CD4-positive, alpha-beta T cell (primary cell): ENCODE results near the gene PILRA. TPM values are rescaled to one million over a fixed set of nuclear protein-coding genes. Genes with fewer than 3 reads are reported as not detected.
"Not testable (repeated sequence)": the region's sequence is repeated elsewhere in the genome, so short reads cannot be mapped to it uniquely, and the experiment has no call there.

Experiments
- ATAC-seq: fragments of 200-7000 bp; cut with Tn5 transposase; one replicate; pipeline ENCODE4 v1.10.0; 2022; ENCODE audit warnings: mild to moderate bottlenecking; ENCODE audit not compliant: poor library complexity
- CTCF ChIA-PET: fragments of 350-600 bp; sonication (Branson Sonifier 250); formaldehyde crosslinking; loops from one replicate; lab custom pipeline; 2021; ENCODE audit warnings: antibody characterized with exemption, inconsistent platforms; lab: Charles Lee
- POLR2A ChIA-PET: fragments of 350-600 bp; sonication (Branson Sonifier 250); formaldehyde crosslinking; loops from one replicate; lab custom pipeline; 2021; ENCODE audit warnings: antibody characterized with exemption, inconsistent platforms; lab: Charles Lee
- DNase-seq, 14 experiments: peaks; one replicate each; pipeline ENCODE4 v3.0.0-alpha.2; 2013 to 2020; ENCODE audit warnings: mixed read lengths in 2 of 14
- H3K27ac ChIP-seq, 2 donors: one replicate each; pipeline versions ENCODE4 v1.5.1 to v1.7.0; 2013; ENCODE audit warnings: low read length in 2 of 2, low read depth in 1 of 2, mild to moderate bottlenecking in 1 of 2
- H3K27me3 ChIP-seq, 2 experiments: 1 replicate in 1 of 2; 2 replicates in 1 of 2; pipeline versions ENCODE4 v1.6.1 to v1.7.0; 2013; ENCODE audit warnings: low read length in 2 of 2, control low read depth in 1 of 2, mild to moderate bottlenecking in 1 of 2, moderate library complexity in 1 of 2; ENCODE audit not compliant: insufficient read depth in 2 of 2, control insufficient read depth in 1 of 2
- H3K36me3 ChIP-seq: one replicate; pipeline ENCODE4 v1.6.1; 2013; ENCODE audit warnings: low read length, control low read depth; ENCODE audit not compliant: insufficient read depth
- H3K4me1 ChIP-seq: one replicate; pipeline ENCODE4 v1.6.1; 2013; ENCODE audit warnings: low read length, control low read depth; ENCODE audit not compliant: insufficient read depth
- H3K4me3 ChIP-seq: one replicate; pipeline ENCODE4 v1.5.1; 2013; ENCODE audit warnings: mild to moderate bottlenecking, low read length, moderate library complexity
- H3K9me3 ChIP-seq, 2 experiments: 1 replicate in 1 of 2; 2 replicates in 1 of 2; pipeline versions ENCODE4 v1.6.1 to v1.7.0; 2013; ENCODE audit warnings: low read length in 2 of 2, mild to moderate bottlenecking in 2 of 2, control low read depth in 1 of 2, moderate library complexity in 1 of 2; ENCODE audit not compliant: control insufficient read depth in 1 of 2, insufficient read depth in 1 of 2
- H3K27ac Mint-ChIP-seq: one replicate; pipeline ENCODE4 v1.8.0; 2020; ENCODE audit warnings: mixed read lengths
- H3K27me3 Mint-ChIP-seq: one replicate; pipeline ENCODE4 v1.8.0; 2021; ENCODE audit warnings: mixed read lengths
- H3K36me3 Mint-ChIP-seq: one replicate; pipeline ENCODE4 v1.8.0; 2021; ENCODE audit warnings: low read depth, mixed read lengths
- H3K4me1 Mint-ChIP-seq: one replicate; pipeline ENCODE4 v1.8.0; 2021; ENCODE audit warnings: low read depth, mixed read lengths
- H3K4me3 Mint-ChIP-seq: one replicate; pipeline ENCODE4 v1.8.0; 2020; ENCODE audit warnings: mild to moderate bottlenecking, mixed read lengths
- H3K9me3 Mint-ChIP-seq: one replicate; pipeline ENCODE4 v1.8.0; 2020; ENCODE audit warnings: mixed read lengths
- intact Hi-C, 2 experiments: fragments of 100-400 bp; cut with DNase I in 1 of 2; cut with micrococcal nuclease in 1 of 2; formaldehyde crosslinking; loops; one replicate each; pipeline versions ENCODE4 v1.15.1 to v1.9.0; 2023 to 2025; cut with DNase I, micrococcal nuclease
- polyA plus RNA-seq, 2 donors: library from polyadenylated mRNA; unstranded; fragments of 120-200 nt; gene quantifications; one replicate each; pipeline ENCODE4 v1.2.1, GENCODE V29; 2013
- total RNA-seq, 174 experiments: library from RNA in 2 of 174; stranded (reverse) in 2 of 174; gene quantifications; one replicate each; pipeline ENCODE4 v1.2.3 and lab custom pipeline; 2021 to 2026
- TF ChIP-seq, protein P1 (sequence below): fragments of 200-600 bp; IDR thresholded peaks from one replicate; pipeline ENCODE4 v1.8.0; 2022; ENCODE audit warnings: antibody characterized with exemption, mild to moderate bottlenecking

Gene PILRA
- total RNA-seq (1 to 10 TPM; 4.6 to 5.3 TPM), total RNA-seq (lab: John Stamatoyannopoulos, UW) (0.05 to 5.3 (median 0.93) reads per million in 172 experiments)
- 23.6 TPM for polyA plus RNA-seq (2013, experiment 1 of 2)
- polyA plus RNA-seq (2013, experiment 2 of 2) = 18.3 TPM

DNA sequence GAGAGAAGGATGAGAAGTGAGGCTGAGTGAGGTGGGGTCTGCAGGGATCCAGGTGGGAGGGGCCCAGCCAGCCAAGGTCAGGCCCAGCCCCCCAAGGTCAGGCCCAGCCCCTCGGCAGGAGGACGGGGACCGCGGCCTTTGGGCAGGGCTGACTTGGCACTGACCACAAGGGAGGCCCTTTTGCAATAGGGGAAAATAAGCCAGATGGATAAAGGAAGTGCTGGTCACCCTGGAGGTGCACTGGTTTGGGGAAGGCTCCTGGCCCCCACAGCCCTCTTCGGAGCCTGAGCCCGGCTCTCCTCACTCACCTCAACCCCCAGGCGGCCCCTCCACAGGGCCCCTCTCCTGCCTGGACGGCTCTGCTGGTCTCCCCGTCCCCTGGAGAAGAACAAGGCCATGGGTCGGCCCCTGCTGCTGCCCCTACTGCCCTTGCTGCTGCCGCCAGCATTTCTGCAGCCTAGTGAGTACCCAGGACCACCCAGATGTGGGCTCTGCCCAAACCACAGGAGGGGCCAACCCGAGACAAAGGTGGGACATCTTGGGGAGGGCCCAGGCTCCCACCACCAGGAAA, at the start of gene PILRA:
Gene PILRA (plus strand): TSS at position 227 of the 571 bp plus-strand sequence. CDS start 170 bp downstream, at position 397.
- Mint-ChIP-seq H3K4me3 (no peak within 1 kb of the TSS), H3K9me3 (no peaks in the 10 kb centered on the region)
- peaks cover 14% of the 10 kb centered on the region for H3K4me1 ChIP-seq

DNA sequence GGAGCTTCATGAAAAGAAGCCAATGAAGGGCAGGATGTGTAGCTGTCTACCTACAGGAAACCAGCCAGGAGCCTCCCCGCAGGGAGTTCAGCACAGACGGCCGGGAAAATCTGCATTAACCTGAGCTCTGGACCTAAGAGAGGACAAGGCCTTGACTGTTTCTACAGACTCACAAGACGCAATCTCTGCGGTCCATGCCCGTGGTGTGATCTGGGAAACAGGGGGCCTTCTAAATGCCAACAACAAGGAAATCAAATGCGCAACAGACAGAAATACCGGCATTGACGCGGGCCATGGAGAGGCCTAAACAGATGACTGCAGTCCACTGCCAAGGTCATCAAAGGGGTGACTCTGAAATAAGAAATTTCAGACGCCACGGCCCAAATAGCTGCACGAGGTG, 49.1 kb upstream of the PILRA start:
- H3K27me3 Mint-ChIP-seq, POLR2A ChIA-PET, DNase-seq, intact Hi-C loops, H3K4me1 Mint-ChIP-seq, H3K9me3 Mint-ChIP-seq, H3K4me3 Mint-ChIP-seq, H3K27me3 ChIP-seq, H3K4me1 ChIP-seq, CTCF ChIA-PET, H3K27ac ChIP-seq, ATAC-seq, H3K4me3 ChIP-seq, H3K36me3 ChIP-seq, H3K9me3 ChIP-seq, H3K27ac Mint-ChIP-seq: not testable (repeated sequence)
- peaks cover 46% of the 10 kb centered on the region for H3K36me3 Mint-ChIP-seq

More for the DNA sequence above, at the start of gene PILRA:
- H3K27me3 Mint-ChIP-seq = no peaks in the 10 kb centered on the region
- Histone ChIP-seq H3K27ac (peak within 1 kb of the TSS in 1 of 2 donors; percentile 41), H3K4me3 (peak within 1 kb of the TSS; percentile 28), H3K9me3 (no peaks in the 10 kb centered on the region), H3K36me3 (no peaks in the 10 kb centered on the region), H3K27me3 (no peaks in the 10 kb centered on the region)
- ChIA-PET POLR2A (no interaction called here), CTCF (no interaction called here)
- H3K27ac Mint-ChIP-seq = peak within 1 kb of the TSS; percentile 44
- ATAC-seq (no peak), DNase-seq (peak in 2 of 14 experiments; percentile 53 to 57)
- peaks cover 10% of the 10 kb centered on the region for H3K4me1 Mint-ChIP-seq
- TF ChIP-seq, protein P1, sequence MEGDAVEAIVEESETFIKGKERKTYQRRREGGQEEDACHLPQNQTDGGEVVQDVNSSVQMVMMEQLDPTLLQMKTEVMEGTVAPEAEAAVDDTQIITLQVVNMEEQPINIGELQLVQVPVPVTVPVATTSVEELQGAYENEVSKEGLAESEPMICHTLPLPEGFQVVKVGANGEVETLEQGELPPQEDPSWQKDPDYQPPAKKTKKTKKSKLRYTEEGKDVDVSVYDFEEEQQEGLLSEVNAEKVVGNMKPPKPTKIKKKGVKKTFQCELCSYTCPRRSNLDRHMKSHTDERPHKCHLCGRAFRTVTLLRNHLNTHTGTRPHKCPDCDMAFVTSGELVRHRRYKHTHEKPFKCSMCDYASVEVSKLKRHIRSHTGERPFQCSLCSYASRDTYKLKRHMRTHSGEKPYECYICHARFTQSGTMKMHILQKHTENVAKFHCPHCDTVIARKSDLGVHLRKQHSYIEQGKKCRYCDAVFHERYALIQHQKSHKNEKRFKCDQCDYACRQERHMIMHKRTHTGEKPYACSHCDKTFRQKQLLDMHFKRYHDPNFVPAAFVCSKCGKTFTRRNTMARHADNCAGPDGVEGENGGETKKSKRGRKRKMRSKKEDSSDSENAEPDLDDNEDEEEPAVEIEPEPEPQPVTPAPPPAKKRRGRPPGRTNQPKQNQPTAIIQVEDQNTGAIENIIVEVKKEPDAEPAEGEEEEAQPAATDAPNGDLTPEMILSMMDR = no peak
- peaks cover 7% of the 10 kb centered on the region for H3K36me3 Mint-ChIP-seq
- intact Hi-C loops = no loop called here

DNA sequence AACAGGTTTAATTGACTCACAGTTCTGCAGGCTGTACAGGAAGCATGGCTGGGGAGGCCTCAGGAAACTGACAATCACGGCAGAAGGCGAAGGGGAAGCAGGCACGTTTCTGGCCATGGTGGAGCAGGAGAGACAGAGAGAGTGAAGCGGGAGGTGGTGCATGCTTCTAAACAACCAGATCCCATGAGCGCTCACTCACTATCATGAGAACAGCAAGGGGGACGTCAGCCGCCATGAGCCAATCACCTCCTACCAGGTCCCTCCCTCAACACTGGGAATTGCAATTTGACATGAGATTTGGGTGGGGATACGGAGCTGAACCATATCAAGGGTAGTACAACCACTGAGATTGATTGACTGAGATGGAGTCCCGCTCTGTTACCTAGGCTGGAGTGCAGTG, 47.6 kb upstream of the PILRA start:
- ATAC-seq, H3K27me3 ChIP-seq, DNase-seq, H3K4me1 ChIP-seq, H3K27ac Mint-ChIP-seq, H3K27me3 Mint-ChIP-seq, intact Hi-C loops, H3K27ac ChIP-seq, H3K4me1 Mint-ChIP-seq, H3K9me3 ChIP-seq, H3K36me3 ChIP-seq, CTCF ChIA-PET, POLR2A ChIA-PET, H3K4me3 Mint-ChIP-seq, H3K9me3 Mint-ChIP-seq, H3K4me3 ChIP-seq: not testable (repeated sequence)
- peaks cover 42% of the 10 kb centered on the region for H3K36me3 Mint-ChIP-seq

DNA sequence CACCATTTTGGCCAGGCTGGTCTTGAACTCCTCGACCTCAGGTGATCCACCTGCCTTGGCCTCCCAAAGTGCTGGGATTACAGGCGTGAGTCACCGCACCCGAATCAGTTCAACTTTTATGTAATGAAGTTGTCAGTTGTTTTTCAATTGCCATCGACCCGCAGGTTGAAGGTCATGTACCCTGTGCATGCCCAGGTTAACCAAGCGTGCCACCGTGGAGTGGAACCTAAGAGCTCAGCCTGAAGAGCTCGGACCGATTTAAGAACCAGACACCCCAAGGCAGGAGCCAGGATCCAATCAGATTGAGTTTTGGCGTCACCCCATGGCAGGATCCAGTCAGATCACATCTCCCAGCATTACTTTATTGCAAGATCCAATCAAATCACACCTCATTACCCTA, 46.4 kb upstream of the PILRA start:
- POLR2A ChIA-PET, CTCF ChIA-PET, H3K27me3 Mint-ChIP-seq: not testable (repeated sequence)

DNA sequence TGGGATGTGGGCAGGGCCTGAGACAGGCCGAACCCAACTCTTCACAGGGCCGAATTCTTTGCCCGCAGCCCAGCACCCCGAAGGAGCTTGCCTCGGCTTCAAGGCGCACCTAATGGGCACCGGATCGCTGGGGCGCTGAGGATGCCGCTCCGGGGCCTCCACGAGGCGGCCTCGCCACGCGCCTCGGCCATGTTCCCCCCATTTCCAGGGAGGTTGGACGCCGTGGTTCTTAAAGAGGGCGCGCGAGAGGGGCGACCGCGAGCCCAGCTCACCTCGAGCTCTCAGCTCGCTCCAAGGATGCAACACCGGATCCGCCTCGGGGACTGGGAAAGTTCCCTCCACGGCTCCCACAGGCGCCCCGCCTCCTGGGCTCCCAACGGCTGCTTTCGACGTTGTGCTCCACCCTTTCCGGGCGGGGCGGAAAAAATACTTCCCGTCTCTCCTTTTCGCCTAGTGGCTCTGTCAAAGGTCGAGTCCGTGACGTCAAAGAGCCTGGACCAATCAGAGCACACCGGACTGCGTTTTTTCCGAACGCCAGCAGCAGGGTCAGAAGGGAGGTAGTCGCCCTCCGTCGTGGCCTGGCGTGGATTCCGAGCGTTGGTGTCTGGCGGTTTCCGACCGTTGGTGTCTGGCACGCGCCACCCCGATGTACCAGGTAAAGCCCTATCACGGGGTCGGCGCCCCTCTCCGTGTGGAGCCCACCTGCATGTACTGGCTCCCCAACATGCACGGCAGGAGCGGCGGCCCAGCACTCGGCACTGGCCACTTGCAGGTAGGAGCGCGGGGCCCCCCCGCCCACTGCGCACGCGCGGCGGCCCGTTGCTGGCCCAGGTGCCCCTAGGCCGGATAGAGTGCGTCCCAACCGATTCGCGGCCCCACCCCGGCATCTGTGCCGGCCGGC, 37.5 kb upstream of the PILRA start:
- intact Hi-C loops = loop anchor here in 1 of 2 experiments (10.0 kb wide), 1 partner anchor 61 kb away; no protein-coding TSS in a partner anchor
- H3K4me3 ChIP-seq = peak overlapping the region; percentile 70
- H3K9me3 ChIP-seq, H3K36me3 ChIP-seq, H3K9me3 Mint-ChIP-seq, H3K27me3 Mint-ChIP-seq, H3K27me3 ChIP-seq: not testable (repeated sequence)
- ATAC-seq (peak; percentile 82), DNase-seq (peak; percentile 55 to 94 (median 78))
- CTCF ChIA-PET = interaction anchor here (1.5 to 2.0 kb wide), 2 partner anchors 9 to 64 kb away, joined by 4 to 9 read pairs; no protein-coding TSS in a partner anchor
- peaks cover 11% of the 10 kb centered on the region for H3K4me1 ChIP-seq
- Mint-ChIP-seq H3K36me3 (peaks cover 35% of the 10 kb centered on the region), H3K4me3 (peak overlapping the region; percentile 98), H3K4me1 (peaks cover 25% of the 10 kb centered on the region), H3K27ac (peak overlapping the region; percentile 99)
- peak overlapping the region; percentile 89 to 91 for H3K27ac ChIP-seq
- POLR2A ChIA-PET = interaction anchor here (1.5 kb wide), 1 partner anchor 209 kb away, joined by 4 read pairs; the partner anchor contains the start of gene MBLAC1

More for the DNA sequence above, 46.4 kb upstream of the PILRA start:
- H3K4me3 ChIP-seq, H3K4me3 Mint-ChIP-seq, ATAC-seq, H3K27ac Mint-ChIP-seq, H3K27ac ChIP-seq, H3K9me3 Mint-ChIP-seq, H3K27me3 ChIP-seq, H3K9me3 ChIP-seq, DNase-seq, intact Hi-C loops, H3K4me1 ChIP-seq, H3K4me1 Mint-ChIP-seq, H3K36me3 ChIP-seq: not testable (repeated sequence)
- H3K36me3 Mint-ChIP-seq = peaks cover 40% of the 10 kb centered on the region
